HEK293 (cell line): Measurements from ENCODE around the gene FADS1.

Source experiments
- CTCF ChIA-PET: fragments of 350-600 bp; formaldehyde crosslinking; extraction: SDS; loops from one replicate; lab custom pipeline; 2021; ENCODE audit warnings: antibody characterized with exemption; lab: Yijun Ruan, JAX
- POLR2A ChIA-PET: fragments of 300-600 bp; formaldehyde crosslinking; extraction: SDS; loops from one replicate; lab custom pipeline; 2020; ENCODE audit warnings: antibody characterized with exemption, inconsistent platforms; lab: Yijun Ruan, JAX
- H3K27ac ChIP-seq: fragments of 200-500 bp; sonication (Bioruptor generic); 2 replicates; pipeline ENCODE4 v1.5.1; 2014; ENCODE audit warnings: low read depth, low read length, control low read depth, inconsistent platforms; ENCODE audit errors: extremely low read depth
- H3K36me3 ChIP-seq, 2 experiments: fragments of 200-500 bp in 1 of 2; sonication (Bioruptor generic) in 1 of 2; 1 replicate in 1 of 2; 2 replicates in 1 of 2; pipeline ENCODE4 v1.5.1; 2014 to 2017; ENCODE audit warnings: inconsistent platforms in 2 of 2, low read length in 2 of 2; ENCODE audit not compliant: control insufficient read depth in 2 of 2, insufficient read depth in 1 of 2
- H3K4me1 ChIP-seq: fragments of 200-500 bp; sonication (Bioruptor generic); 2 replicates; pipeline ENCODE4 v1.5.1; 2014; ENCODE audit warnings: mild to moderate bottlenecking, low read length, inconsistent platforms; ENCODE audit not compliant: control insufficient read depth, insufficient read depth
- H3K4me3 ChIP-seq: 2 replicates; pipeline ENCODE4 v1.5.1; 2011; ENCODE audit warnings: low read depth, mild to moderate bottlenecking, control low read depth, low read length, moderate library complexity
- H3K9me3 ChIP-seq: fragments of 200-500 bp; sonication (Bioruptor generic); 2 replicates; pipeline ENCODE4 v1.5.1; 2014; ENCODE audit warnings: low read depth, low read length, inconsistent platforms; ENCODE audit not compliant: control insufficient read depth, insufficient read depth
- GLIS1 ChIP-seq: fragments of 450-650 bp; formaldehyde crosslinking; IDR thresholded peaks from 2 replicates; pipeline ENCODE4 v1.5.1; 2016; ENCODE audit warnings: missing biosample characterization, missing genetic modification characterization
- HOXC10 ChIP-seq: sonication (generic); formaldehyde crosslinking; IDR thresholded peaks from 2 replicates; pipeline ENCODE4 v1.8.1; 2023; ENCODE audit warnings: mild to moderate bottlenecking, missing genetic modification reagents
- KLF8 ChIP-seq: fragments of 450-650 bp; formaldehyde crosslinking; IDR thresholded peaks from 2 replicates; pipeline ENCODE4 v1.5.1; 2016; ENCODE audit warnings: missing biosample characterization, missing genetic modification characterization
- REPIN1 ChIP-seq: fragments of 450-650 bp; formaldehyde crosslinking; IDR thresholded peaks from 2 replicates; pipeline ENCODE4 v1.5.1; 2017; ENCODE audit warnings: missing biosample characterization, missing genetic modification characterization, low read depth
- SCRT2 ChIP-seq: fragments of 450-650 bp; formaldehyde crosslinking; IDR thresholded peaks from 2 replicates; pipeline ENCODE4 v1.5.1; 2016; ENCODE audit warnings: missing biosample characterization, missing genetic modification characterization
- YY1 ChIP-seq: fragments of 450-650 bp; formaldehyde crosslinking; IDR thresholded peaks from 2 replicates; pipeline ENCODE4 v1.5.1; 2018; ENCODE audit warnings: missing biosample characterization, missing genetic modification characterization
- ZBTB20 ChIP-seq: fragments of 450-650 bp; formaldehyde crosslinking; IDR thresholded peaks from 2 replicates; pipeline ENCODE4 v1.5.1; 2016; ENCODE audit warnings: missing biosample characterization, missing genetic modification characterization
- ZNF146 ChIP-seq: fragments of 450-650 bp; formaldehyde crosslinking; IDR thresholded peaks from 2 replicates; pipeline ENCODE4 v1.5.1; 2016; ENCODE audit warnings: missing biosample characterization, missing genetic modification characterization
- ZNF155 ChIP-seq: fragments of 450-650 bp; formaldehyde crosslinking; IDR thresholded peaks from 2 replicates; pipeline ENCODE4 v1.5.1; 2016; ENCODE audit warnings: missing biosample characterization, missing genetic modification characterization
- ZNF335 ChIP-seq: fragments of 450-650 bp; formaldehyde crosslinking; conservative IDR thresholded peaks from 2 replicates; pipeline ENCODE4 v1.5.1; 2016; ENCODE audit warnings: missing biosample characterization, missing genetic modification characterization
- ZNF530 ChIP-seq: fragments of 450-650 bp; formaldehyde crosslinking; IDR thresholded peaks from 2 replicates; pipeline ENCODE4 v1.5.1; 2016; ENCODE audit warnings: low read depth, missing biosample characterization, missing genetic modification characterization
- ZNF623 ChIP-seq: fragments of 450-650 bp; formaldehyde crosslinking; IDR thresholded peaks from 2 replicates; pipeline ENCODE4 v1.5.1; 2016; ENCODE audit warnings: missing biosample characterization, missing genetic modification characterization
- TF ChIP-seq, protein P1 (sequence below): fragments of 450-650 bp; formaldehyde crosslinking; IDR thresholded peaks from 2 replicates; pipeline ENCODE4 v1.5.1; 2016; ENCODE audit warnings: missing biosample characterization, missing genetic modification characterization
- TF ChIP-seq, protein P2 (sequence below): fragments of 450-650 bp; formaldehyde crosslinking; IDR thresholded peaks from 2 replicates; pipeline ENCODE4 v1.5.1; 2016; ENCODE audit warnings: missing biosample characterization, missing genetic modification characterization
- TF ChIP-seq, protein P3 (sequence below): fragments of 450-650 bp; formaldehyde crosslinking; IDR thresholded peaks from 2 replicates; pipeline ENCODE4 v1.5.1; 2017; ENCODE audit warnings: missing biosample characterization, missing genetic modification characterization
- TF ChIP-seq, protein P4 (sequence below): fragments of 450-650 bp; formaldehyde crosslinking; IDR thresholded peaks from 2 replicates; pipeline ENCODE4 v1.5.1; 2016; ENCODE audit warnings: missing biosample characterization, missing genetic modification characterization

Gene FADS1

DNA sequence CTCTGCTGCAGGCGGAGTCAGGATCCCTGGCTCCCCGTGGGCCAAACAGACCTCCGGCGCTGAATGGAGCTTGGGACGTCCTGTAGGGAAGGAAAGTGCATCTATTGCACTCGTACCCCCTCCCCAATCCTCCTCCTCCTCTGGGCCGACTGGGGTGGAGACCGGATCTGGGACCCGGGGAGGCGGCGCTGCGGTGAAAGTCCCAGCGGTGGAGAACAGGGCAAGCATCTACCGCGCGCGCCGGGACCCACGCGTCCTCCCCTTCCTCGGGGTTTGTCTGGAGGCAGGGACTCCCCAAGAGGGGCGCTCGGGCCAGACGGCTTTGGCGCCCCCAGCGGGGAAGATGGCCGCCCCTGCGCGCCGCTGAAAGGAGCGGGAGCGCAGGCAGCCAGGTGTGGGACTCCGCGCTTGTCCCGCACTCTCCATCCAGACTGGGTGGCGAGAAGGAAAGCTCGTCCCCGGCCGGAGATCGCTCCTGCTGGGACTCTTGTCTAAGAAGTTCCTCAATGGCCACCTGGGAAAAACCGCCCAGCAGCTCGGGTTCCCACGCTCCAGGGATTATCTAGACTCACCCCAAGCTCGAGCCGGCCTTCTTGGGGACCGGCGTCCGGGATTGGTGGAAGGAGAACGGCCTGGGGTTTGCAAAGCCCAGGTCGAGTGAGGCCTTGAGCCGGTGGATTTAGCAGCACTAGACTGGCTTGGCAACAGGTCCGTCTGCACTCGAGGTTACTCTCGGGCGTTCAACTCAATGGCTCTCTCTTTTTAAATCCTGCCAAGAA lies 12.0 kb upstream of the FADS1 start (continued):
- no peak for TF ChIP-seq KLF8 (tag by site-specific recombination)
- TF ChIP-seq HOXC10 (CRISPR knock-in tag) = no peak
- TF ChIP-seq, protein P1, sequence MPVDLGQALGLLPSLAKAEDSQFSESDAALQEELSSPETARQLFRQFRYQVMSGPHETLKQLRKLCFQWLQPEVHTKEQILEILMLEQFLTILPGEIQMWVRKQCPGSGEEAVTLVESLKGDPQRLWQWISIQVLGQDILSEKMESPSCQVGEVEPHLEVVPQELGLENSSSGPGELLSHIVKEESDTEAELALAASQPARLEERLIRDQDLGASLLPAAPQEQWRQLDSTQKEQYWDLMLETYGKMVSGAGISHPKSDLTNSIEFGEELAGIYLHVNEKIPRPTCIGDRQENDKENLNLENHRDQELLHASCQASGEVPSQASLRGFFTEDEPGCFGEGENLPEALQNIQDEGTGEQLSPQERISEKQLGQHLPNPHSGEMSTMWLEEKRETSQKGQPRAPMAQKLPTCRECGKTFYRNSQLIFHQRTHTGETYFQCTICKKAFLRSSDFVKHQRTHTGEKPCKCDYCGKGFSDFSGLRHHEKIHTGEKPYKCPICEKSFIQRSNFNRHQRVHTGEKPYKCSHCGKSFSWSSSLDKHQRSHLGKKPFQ (tag by site-specific recombination) = no peak
- TF ChIP-seq ZNF155 = no peak
- TF ChIP-seq YY1 (tag by site-specific recombination) = 0 out of 2 replicates have a peak, but pooled peaks have one; percentile 59
- TF ChIP-seq, protein P2, sequence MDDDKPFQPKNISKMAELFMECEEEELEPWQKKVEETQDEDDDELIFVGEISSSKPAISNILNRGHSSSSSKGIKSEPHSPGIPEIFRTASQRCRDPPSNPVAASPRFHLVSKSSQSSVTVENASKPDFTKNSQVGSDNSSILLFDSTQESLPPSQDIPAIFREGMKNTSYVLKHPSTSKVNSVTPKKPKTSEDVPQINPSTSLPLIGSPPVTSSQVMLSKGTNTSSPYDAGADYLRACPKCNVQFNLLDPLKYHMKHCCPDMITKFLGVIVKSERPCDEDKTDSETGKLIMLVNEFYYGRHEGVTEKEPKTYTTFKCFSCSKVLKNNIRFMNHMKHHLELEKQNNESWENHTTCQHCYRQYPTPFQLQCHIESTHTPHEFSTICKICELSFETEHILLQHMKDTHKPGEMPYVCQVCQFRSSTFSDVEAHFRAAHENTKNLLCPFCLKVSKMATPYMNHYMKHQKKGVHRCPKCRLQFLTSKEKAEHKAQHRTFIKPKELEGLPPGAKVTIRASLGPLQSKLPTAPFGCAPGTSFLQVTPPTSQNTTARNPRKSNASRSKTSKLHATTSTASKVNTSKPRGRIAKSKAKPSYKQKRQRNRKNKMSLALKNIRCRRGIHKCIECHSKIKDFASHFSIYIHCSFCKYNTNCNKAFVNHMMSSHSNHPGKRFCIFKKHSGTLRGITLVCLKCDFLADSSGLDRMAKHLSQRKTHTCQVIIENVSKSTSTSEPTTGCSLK = no peak
- TF ChIP-seq, all 188 proteins: peak for 20

DNA sequence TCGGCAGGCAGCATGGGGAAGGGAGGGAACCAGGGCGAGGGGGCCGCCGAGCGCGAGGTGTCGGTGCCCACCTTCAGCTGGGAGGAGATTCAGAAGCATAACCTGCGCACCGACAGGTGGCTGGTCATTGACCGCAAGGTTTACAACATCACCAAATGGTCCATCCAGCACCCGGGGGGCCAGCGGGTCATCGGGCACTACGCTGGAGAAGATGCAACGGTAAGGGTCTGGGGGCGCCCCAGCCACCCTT lies 11.5 kb upstream of the FADS1 start:
- peaks cover 10% of the 10 kb centered on the region; the same call in 1 of the 2 replicates for H3K4me1 ChIP-seq
- peak overlapping the region; percentile 62 for H3K4me3 ChIP-seq
- H3K36me3 ChIP-seq = no peaks in the 10 kb centered on the region
- CTCF ChIA-PET = interaction anchor here (0.6 to 3.1 kb wide), 8 partner anchors 9 to 280 kb away, joined by 3 to 13 read pairs (median 4); no protein-coding TSS in a partner anchor
- TF ChIP-seq, protein P3, sequence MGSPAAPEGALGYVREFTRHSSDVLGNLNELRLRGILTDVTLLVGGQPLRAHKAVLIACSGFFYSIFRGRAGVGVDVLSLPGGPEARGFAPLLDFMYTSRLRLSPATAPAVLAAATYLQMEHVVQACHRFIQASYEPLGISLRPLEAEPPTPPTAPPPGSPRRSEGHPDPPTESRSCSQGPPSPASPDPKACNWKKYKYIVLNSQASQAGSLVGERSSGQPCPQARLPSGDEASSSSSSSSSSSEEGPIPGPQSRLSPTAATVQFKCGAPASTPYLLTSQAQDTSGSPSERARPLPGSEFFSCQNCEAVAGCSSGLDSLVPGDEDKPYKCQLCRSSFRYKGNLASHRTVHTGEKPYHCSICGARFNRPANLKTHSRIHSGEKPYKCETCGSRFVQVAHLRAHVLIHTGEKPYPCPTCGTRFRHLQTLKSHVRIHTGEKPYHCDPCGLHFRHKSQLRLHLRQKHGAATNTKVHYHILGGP (tag by site-specific recombination) = no peak
- TF ChIP-seq REPIN1 (tag by site-specific recombination) (no peak), ZNF530 (tag by site-specific recombination) (no peak), SCRT2 (0 out of 2 replicates have a peak, but pooled peaks have one; percentile 41), ZBTB20 (tag by site-specific recombination) (peak; percentile 20; the same call in 1 of the 2 replicates), ZNF146 (no peak), GLIS1 (tag by site-specific recombination) (no peak), ZNF623 (tag by site-specific recombination) (no peak), ZNF335 (peak; percentile 55)
- TF ChIP-seq, protein P4, sequence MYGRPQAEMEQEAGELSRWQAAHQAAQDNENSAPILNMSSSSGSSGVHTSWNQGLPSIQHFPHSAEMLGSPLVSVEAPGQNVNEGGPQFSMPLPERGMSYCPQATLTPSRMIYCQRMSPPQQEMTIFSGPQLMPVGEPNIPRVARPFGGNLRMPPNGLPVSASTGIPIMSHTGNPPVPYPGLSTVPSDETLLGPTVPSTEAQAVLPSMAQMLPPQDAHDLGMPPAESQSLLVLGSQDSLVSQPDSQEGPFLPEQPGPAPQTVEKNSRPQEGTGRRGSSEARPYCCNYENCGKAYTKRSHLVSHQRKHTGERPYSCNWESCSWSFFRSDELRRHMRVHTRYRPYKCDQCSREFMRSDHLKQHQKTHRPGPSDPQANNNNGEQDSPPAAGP = peak; percentile 37; the same call in 1 of the 2 replicates
- no peaks in the 10 kb centered on the region for H3K9me3 ChIP-seq
- POLR2A ChIA-PET = interaction anchor here (0.8 to 2.1 kb wide), 6 partner anchors 12 to 110 kb away, joined by 3 to 55 read pairs (median 4); partner anchors contain the start of genes FADS1, FEN1 and TMEM258
- H3K27ac ChIP-seq = peak overlapping the region; percentile 96
